Measurements from ENCODE around the gene MAPKAP1.
"Not testable (repeated sequence)": the region's sequence is repeated elsewhere in the genome, so short reads cannot be mapped to it uniquely, and the experiment has no call there.

The MAPKAP1 gene

GRCh38 chr9:125568621-125569020, 138.4 kb downstream of the MAPKAP1 start:
- no peaks in the 10 kb centered on the region for H3K79me2 ChIP-seq
- H3K4me2 ChIP-seq (ENCODE audit: low read length) = no peak overlapping the region
- H3K36me3 ChIP-seq (ENCODE audit: control insufficient read depth, insufficient read depth, low read length) = no peaks in the 10 kb centered on the region
- no peaks in the 10 kb centered on the region for H3K27me3 ChIP-seq (ENCODE audit: control insufficient read depth, insufficient read depth, low read length)
- H3K27ac ChIP-seq = no peak overlapping the region
- H3K4me3 ChIP-seq (ENCODE audit: low read depth, low read length) = no peak overlapping the region
- no peaks in the 10 kb centered on the region for H3K4me1 ChIP-seq
- H3K9me3 ChIP-seq (ENCODE audit: control insufficient read depth, low read length) = no peaks in the 10 kb centered on the region
- no peak overlapping the region for H3K9ac ChIP-seq
- TF ChIP-seq, protein P1, sequence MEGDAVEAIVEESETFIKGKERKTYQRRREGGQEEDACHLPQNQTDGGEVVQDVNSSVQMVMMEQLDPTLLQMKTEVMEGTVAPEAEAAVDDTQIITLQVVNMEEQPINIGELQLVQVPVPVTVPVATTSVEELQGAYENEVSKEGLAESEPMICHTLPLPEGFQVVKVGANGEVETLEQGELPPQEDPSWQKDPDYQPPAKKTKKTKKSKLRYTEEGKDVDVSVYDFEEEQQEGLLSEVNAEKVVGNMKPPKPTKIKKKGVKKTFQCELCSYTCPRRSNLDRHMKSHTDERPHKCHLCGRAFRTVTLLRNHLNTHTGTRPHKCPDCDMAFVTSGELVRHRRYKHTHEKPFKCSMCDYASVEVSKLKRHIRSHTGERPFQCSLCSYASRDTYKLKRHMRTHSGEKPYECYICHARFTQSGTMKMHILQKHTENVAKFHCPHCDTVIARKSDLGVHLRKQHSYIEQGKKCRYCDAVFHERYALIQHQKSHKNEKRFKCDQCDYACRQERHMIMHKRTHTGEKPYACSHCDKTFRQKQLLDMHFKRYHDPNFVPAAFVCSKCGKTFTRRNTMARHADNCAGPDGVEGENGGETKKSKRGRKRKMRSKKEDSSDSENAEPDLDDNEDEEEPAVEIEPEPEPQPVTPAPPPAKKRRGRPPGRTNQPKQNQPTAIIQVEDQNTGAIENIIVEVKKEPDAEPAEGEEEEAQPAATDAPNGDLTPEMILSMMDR (IDR thresholded peaks at IDR 0.05) = no peak
- no peak overlapping the region for H2AFZ ChIP-seq

GRCh38 chr9:125566051-125566450, 141.0 kb downstream of the MAPKAP1 start:
- not testable (repeated sequence) for H3K27ac ChIP-seq; H3K4me1 ChIP-seq; H2AFZ ChIP-seq; H3K9ac ChIP-seq; H3K4me2 ChIP-seq (ENCODE audit: low read length); H3K4me3 ChIP-seq (ENCODE audit: low read depth, low read length); H3K79me2 ChIP-seq; H3K9me3 ChIP-seq (ENCODE audit: control insufficient read depth, low read length); H3K36me3 ChIP-seq (ENCODE audit: control insufficient read depth, insufficient read depth, low read length); H3K27me3 ChIP-seq (ENCODE audit: control insufficient read depth, insufficient read depth, low read length)

GRCh38 chr9:125565126-125565525, 141.9 kb downstream of the MAPKAP1 start:
- Histone ChIP-seq H3K4me2 (ENCODE audit: low read length) (no peak overlapping the region), H3K36me3 (ENCODE audit: control insufficient read depth, insufficient read depth, low read length) (no peaks in the 10 kb centered on the region), H3K9me3 (ENCODE audit: control insufficient read depth, low read length) (no peaks in the 10 kb centered on the region), H3K4me3 (ENCODE audit: low read depth, low read length) (no peak overlapping the region), H3K9ac (no peak overlapping the region), H3K27me3 (ENCODE audit: control insufficient read depth, insufficient read depth, low read length) (no peaks in the 10 kb centered on the region), H3K79me2 (no peaks in the 10 kb centered on the region), H2AFZ (no peak overlapping the region), H3K4me1 (no peaks in the 10 kb centered on the region), H3K27ac (no peak overlapping the region)
- TF ChIP-seq, protein P1 (IDR thresholded peaks at IDR 0.05) = no peak

DNA sequence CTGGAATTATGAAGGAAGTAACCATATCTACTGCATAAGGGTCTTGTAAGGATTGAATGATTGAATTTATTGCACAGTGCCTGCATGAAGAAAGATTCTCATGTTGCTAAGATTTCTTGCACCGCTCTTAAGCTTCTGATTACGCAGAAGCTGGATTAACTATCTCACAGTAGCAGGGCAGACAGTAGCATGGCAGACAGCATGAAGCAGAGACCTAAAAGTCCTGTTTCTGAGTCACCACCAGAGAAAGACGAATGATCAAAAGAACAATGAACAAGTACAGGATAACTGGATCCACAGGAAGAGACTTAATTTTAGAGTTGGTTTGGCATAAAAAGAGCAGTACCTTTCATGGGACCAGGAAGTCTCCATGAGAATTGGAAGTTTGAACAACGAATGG, 142.4 kb downstream of the MAPKAP1 start:
- Histone ChIP-seq H3K79me2 (no peaks in the 10 kb centered on the region), H3K9me3 (ENCODE audit: control insufficient read depth, low read length) (no peaks in the 10 kb centered on the region), H3K4me3 (ENCODE audit: low read depth, low read length) (no peak overlapping the region), H3K36me3 (ENCODE audit: control insufficient read depth, insufficient read depth, low read length) (no peaks in the 10 kb centered on the region), H3K4me2 (ENCODE audit: low read length) (no peak overlapping the region), H3K4me1 (no peaks in the 10 kb centered on the region), H3K27me3 (ENCODE audit: control insufficient read depth, insufficient read depth, low read length) (no peaks in the 10 kb centered on the region), H2AFZ (no peak overlapping the region), H3K27ac (no peak overlapping the region), H3K9ac (no peak overlapping the region)
- TF ChIP-seq, protein P1 (IDR thresholded peaks at IDR 0.05) = no peak

DNA sequence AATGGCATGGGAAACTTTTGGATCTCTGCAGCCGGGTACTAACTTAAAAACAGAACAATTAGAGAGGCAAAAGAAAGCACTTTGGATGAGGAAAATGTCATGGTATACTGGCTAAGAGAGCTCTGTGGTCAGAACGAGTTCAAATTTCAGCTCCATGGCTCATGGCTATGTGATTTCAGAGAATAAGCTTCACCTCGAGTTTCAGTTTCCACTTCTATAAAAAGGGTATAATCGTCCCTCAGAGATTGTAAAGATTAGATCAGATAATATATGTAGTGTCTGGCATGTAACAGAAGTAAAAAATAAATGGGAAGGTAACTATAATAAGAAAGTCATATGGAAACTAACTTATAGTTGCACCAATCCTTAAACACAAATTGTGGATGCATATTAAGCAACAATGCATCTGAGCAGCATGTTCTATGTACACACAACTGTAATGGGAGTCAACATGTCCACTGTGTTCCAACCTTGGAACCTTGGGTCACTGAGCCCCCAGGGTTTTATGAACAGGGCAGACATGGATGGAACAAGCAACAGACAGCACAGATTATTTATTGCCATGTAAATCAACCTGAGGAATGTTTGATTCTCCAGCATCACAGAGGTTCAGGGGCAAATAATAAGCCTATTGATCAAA, 145.4 kb downstream of the MAPKAP1 start:
- peaks cover 2% of the 10 kb centered on the region for H3K79me2 ChIP-seq
- TF ChIP-seq, protein P1 (IDR thresholded peaks at IDR 0.05) = no peak
- no peak overlapping the region for H3K27ac ChIP-seq
- no peaks in the 10 kb centered on the region for H3K9me3 ChIP-seq (ENCODE audit: control insufficient read depth, low read length)
- H3K9ac ChIP-seq = no peak overlapping the region
- H3K4me3 ChIP-seq (ENCODE audit: low read depth, low read length) = no peak overlapping the region
- no peaks in the 10 kb centered on the region for H3K36me3 ChIP-seq (ENCODE audit: control insufficient read depth, insufficient read depth, low read length)
- no peaks in the 10 kb centered on the region for H3K4me1 ChIP-seq
- no peak overlapping the region for H3K4me2 ChIP-seq (ENCODE audit: low read length)
- no peaks in the 10 kb centered on the region for H3K27me3 ChIP-seq (ENCODE audit: control insufficient read depth, insufficient read depth, low read length)
- no peak overlapping the region for H2AFZ ChIP-seq

Measured in parathyroid adenoma (tissue), 2 donors.